PC-3 (cell line): Measurements from ENCODE around the gene SCGB1C1. TPM values are rescaled to one million over a fixed set of nuclear protein-coding genes. Genes with fewer than 3 reads are reported as not detected.
"Not testable (repeated sequence)": the region's sequence is repeated elsewhere in the genome, so short reads cannot be mapped to it uniquely, and the experiment has no call there.

Source experiments
- ATAC-seq: fragments of 200-7000 bp; cut with Tn5 transposase; 2 replicates; pipeline ENCODE4 v1.9.1; 2020; ENCODE audit warnings: mild to moderate bottlenecking, moderate library complexity
- BruUV-seq: library from RNA; stranded (reverse); fragments of 400-500 nt; replicated peaks from 2 replicates; lab custom pipeline; 2021; lab: Mats Ljungman, UMichigan
- CTCF ChIA-PET: fragments of 300-600 bp; sonication (Branson Sonifier 250); formaldehyde crosslinking; loops from one replicate; lab custom pipeline; 2022; ENCODE audit warnings: antibody characterized with exemption; lab: Charles Lee
- POLR2A ChIA-PET: fragments of 300-600 bp; sonication (Branson Sonifier 250); formaldehyde crosslinking; loops from one replicate; lab custom pipeline; 2022; ENCODE audit warnings: antibody characterized with exemption; ENCODE audit not compliant: unreplicated experiment; lab: Charles Lee
- DNase-seq: peaks from one replicate; pipeline ENCODE4 v3.0.0-alpha.2; 2015
- H2AFZ ChIP-seq: fragments of 300-600 bp; sonication (generic); 2 replicates; pipeline ENCODE4 v1.6.0; 2016; ENCODE audit warnings: antibody characterized with exemption, low read length
- H3F3A ChIP-seq: fragments of 300-600 bp; sonication (generic); one replicate; pipeline ENCODE4 v1.6.0; 2017; ENCODE audit warnings: antibody characterized with exemption, low read length, control low read depth, mild to moderate bottlenecking; ENCODE audit not compliant: unreplicated experiment
- H3K27ac ChIP-seq: fragments of 300-600 bp; sonication (generic); 2 replicates; pipeline ENCODE4 v1.5.1; 2016; ENCODE audit warnings: mild to moderate bottlenecking, low read length
- H3K27me3 ChIP-seq: fragments of 300-600 bp; sonication (generic); 2 replicates; pipeline ENCODE4 v1.6.1; 2016; ENCODE audit warnings: low read length, mixed read lengths
- H3K36me3 ChIP-seq: fragments of 300-600 bp; sonication (generic); 2 replicates; pipeline ENCODE4 v1.6.1; 2016; ENCODE audit warnings: low read depth, mixed run types, low read length, mixed read lengths
- H3K4me1 ChIP-seq: fragments of 300-600 bp; sonication (generic); 2 replicates; pipeline ENCODE4 v1.5.1; 2016; ENCODE audit warnings: low read length; ENCODE audit not compliant: insufficient read depth
- H3K4me2 ChIP-seq: fragments of 300-600 bp; sonication (generic); 2 replicates; pipeline ENCODE4 v1.6.0; 2016; ENCODE audit warnings: low read length
- H3K4me3 ChIP-seq: fragments of 300-600 bp; sonication (generic); 2 replicates; pipeline ENCODE4 v1.5.1; 2016; ENCODE audit warnings: mild to moderate bottlenecking, low read length, mixed read lengths
- H3K79me2 ChIP-seq: fragments of 300-600 bp; sonication (generic); 2 replicates; pipeline ENCODE4 v1.6.1; 2017; ENCODE audit warnings: low read length, mixed read lengths
- H3K9ac ChIP-seq: fragments of 300-600 bp; sonication (generic); 2 replicates; pipeline ENCODE4 v1.6.0; 2016; ENCODE audit warnings: mild to moderate bottlenecking, low read length
- H3K9me2 ChIP-seq: fragments of 300-600 bp; sonication (generic); replicated peaks from 2 replicates; pipeline ENCODE4 v1.6.1; 2016; ENCODE audit warnings: mixed run types, low read length, mixed read lengths
- H3K9me3 ChIP-seq: fragments of 300-600 bp; sonication (generic); 2 replicates; pipeline ENCODE4 v1.6.1; 2016; ENCODE audit warnings: low read length, mixed read lengths
- H4K20me1 ChIP-seq: fragments of 300-600 bp; sonication (generic); 2 replicates; pipeline ENCODE4 v1.6.1; 2016; ENCODE audit warnings: low read length, mixed read lengths
- EZH2 ChIP-seq: fragments of 300-600 bp; sonication (generic); IDR thresholded peaks from one replicate; pipeline ENCODE4 v1.6.1; 2017; ENCODE audit warnings: antibody characterized with exemption, mild to moderate bottlenecking, low read length; ENCODE audit not compliant: unreplicated experiment
- EZH2phosphoT487 ChIP-seq: fragments of 300-600 bp; sonication (generic); IDR thresholded peaks from 2 replicates; pipeline ENCODE4 v1.6.1; 2018; ENCODE audit warnings: mild to moderate bottlenecking, antibody characterized with exemption, low read length, borderline replicate concordance
- intact Hi-C: fragments of 100-400 bp; cut with micrococcal nuclease; formaldehyde crosslinking; loops from 2 replicates; pipeline ENCODE4 v1.9.0; 2023
- total RNA-seq: library from RNA; depleted of rRNA; stranded (reverse); fragments of >200 nt; gene quantifications from 2 replicates; pipeline ENCODE4 v1.2.3, GENCODE V29; 2014
- TF ChIP-seq, protein P1 (sequence below): fragments of 300-600 bp; sonication (generic); conservative IDR thresholded peaks from 2 replicates; pipeline ENCODE4 v1.5.1; 2017; ENCODE audit warnings: antibody characterized with exemption, low read depth, mild to moderate bottlenecking, low read length

Gene SCGB1C1
- total RNA-seq, 1 experiment from 2014 or later, result not detected

DNA sequence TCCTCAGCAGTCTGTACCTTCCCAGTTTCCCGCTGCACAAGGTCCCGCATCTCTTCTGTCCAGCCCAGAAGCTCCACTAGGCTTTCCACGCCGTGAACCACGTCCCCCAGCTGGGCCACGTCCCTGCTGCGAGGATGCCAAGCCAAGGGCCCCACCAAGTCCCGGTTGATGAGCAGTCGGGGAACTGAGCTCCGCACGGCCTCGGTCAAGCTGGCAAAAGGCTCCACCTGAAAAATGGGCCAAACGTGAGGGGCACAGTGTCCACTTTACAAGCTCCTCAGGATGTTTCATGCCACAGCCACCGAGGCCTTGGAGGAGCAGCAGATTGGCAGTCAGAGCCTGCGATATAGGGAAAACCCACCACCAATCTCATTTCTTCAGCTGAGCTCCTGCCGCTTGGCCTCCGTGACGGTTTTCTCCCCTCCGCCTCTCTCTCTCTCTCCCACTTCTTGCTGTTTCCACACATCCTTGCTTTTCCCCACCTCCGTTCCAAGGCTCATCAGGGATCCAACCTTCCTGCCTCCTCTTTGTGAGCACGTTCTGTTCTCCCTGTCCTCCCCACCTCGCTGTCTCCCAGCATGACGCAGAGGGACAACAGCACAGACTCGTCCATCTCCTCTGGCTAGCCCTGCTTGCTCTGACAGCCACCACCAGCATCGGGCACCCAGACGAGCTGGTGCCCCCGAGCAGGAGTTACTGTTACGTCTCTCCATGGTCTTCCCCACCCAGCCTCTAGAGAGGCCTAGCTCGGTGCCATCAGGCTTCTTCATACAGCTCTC is 26.1 kb downstream of the SCGB1C1 start:
- Histone ChIP-seq H3K4me1 (no peaks in the 10 kb centered on the region), H3K27me3 (no peaks in the 10 kb centered on the region), H3K36me3 (peaks cover 7% of the 10 kb centered on the region; the same call in 1 of the 2 replicates), H3K27ac (no peak overlapping the region), H4K20me1 (no peaks in the 10 kb centered on the region), H2AFZ (no peak overlapping the region), H3K4me2 (no peak overlapping the region), H3K79me2 (no peaks in the 10 kb centered on the region), H3K9me2 (no peaks in the 10 kb centered on the region), H3F3A (no peaks in the 10 kb centered on the region), H3K4me3 (no peak overlapping the region), H3K9ac (no peak overlapping the region), H3K9me3 (no peaks in the 10 kb centered on the region)
- ATAC-seq, result no peak
- intact Hi-C loops, result no loop called here
- DNase-seq, result no peak
- TF ChIP-seq, protein P1, sequence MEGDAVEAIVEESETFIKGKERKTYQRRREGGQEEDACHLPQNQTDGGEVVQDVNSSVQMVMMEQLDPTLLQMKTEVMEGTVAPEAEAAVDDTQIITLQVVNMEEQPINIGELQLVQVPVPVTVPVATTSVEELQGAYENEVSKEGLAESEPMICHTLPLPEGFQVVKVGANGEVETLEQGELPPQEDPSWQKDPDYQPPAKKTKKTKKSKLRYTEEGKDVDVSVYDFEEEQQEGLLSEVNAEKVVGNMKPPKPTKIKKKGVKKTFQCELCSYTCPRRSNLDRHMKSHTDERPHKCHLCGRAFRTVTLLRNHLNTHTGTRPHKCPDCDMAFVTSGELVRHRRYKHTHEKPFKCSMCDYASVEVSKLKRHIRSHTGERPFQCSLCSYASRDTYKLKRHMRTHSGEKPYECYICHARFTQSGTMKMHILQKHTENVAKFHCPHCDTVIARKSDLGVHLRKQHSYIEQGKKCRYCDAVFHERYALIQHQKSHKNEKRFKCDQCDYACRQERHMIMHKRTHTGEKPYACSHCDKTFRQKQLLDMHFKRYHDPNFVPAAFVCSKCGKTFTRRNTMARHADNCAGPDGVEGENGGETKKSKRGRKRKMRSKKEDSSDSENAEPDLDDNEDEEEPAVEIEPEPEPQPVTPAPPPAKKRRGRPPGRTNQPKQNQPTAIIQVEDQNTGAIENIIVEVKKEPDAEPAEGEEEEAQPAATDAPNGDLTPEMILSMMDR, result no peak
- no peak for TF ChIP-seq EZH2phosphoT487
- TF ChIP-seq EZH2, result no peak
- POLR2A ChIA-PET, result no interaction called here
- BruUV-seq, result no TSS peak
- CTCF ChIA-PET, result no interaction called here

GRCh38 chr11:220641-221215 is 27.9 kb downstream of the SCGB1C1 start:
- H3K79me2 ChIP-seq, result not testable (repeated sequence)

DNA sequence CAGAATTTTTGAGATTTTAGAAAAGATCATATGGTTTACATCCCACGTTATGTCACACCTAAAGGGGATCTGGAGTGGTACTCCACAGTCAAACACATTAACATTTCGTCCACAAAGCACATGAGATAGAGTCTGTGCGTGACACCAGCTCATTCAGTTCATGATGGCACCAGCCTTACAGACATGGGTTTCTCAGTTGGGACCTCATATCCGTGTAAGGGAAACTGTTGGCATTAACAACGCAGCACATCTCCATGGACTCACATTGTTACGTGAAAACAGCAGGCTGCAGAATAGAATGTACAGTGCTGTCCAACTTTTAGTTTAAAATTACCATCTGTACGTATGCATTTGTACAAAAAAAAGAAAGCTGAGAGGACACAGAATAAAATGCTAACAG is 28.7 kb downstream of the SCGB1C1 start:
- intact Hi-C loops, result no loop called here
- no peak overlapping the region for H3K4me2 ChIP-seq
- no peaks in the 10 kb centered on the region for H3K9me2 ChIP-seq
- no peaks in the 10 kb centered on the region for H3K79me2 ChIP-seq
- H3K27ac ChIP-seq, result no peak overlapping the region
- H3K4me3 ChIP-seq, result no peak overlapping the region
- no peaks in the 10 kb centered on the region for H3K9me3 ChIP-seq
- no TSS peak for BruUV-seq
- no peak for TF ChIP-seq EZH2
- TF ChIP-seq EZH2phosphoT487, result no peak
- TF ChIP-seq, protein P1, result no peak
- no peaks in the 10 kb centered on the region for H3K4me1 ChIP-seq
- no peaks in the 10 kb centered on the region for H4K20me1 ChIP-seq
- ATAC-seq (no peak), DNase-seq (no peak)
- no peaks in the 10 kb centered on the region for H3K27me3 ChIP-seq
- H3F3A ChIP-seq, result no peaks in the 10 kb centered on the region
- ChIA-PET POLR2A (no interaction called here), CTCF (no interaction called here)
- no peaks in the 10 kb centered on the region for H3K36me3 ChIP-seq
- H2AFZ ChIP-seq, result no peak overlapping the region
- no peak overlapping the region for H3K9ac ChIP-seq

More at GRCh38 chr11:220641-221215, 27.9 kb downstream of the SCGB1C1 start:
- H3K27ac ChIP-seq, H3F3A ChIP-seq, H4K20me1 ChIP-seq, intact Hi-C loops, H3K4me1 ChIP-seq, H2AFZ ChIP-seq, H3K9ac ChIP-seq, POLR2A ChIA-PET, H3K9me3 ChIP-seq, H3K4me3 ChIP-seq, CTCF ChIA-PET, ATAC-seq, BruUV-seq, H3K4me2 ChIP-seq, H3K9me2 ChIP-seq, H3K36me3 ChIP-seq, DNase-seq, H3K27me3 ChIP-seq: not testable (repeated sequence)
